Mesenchymal stem cell (in vitro differentiated cells and primary cell): ENCODE data around the gene SLC24A3.

Experiments used
- DNase-seq: peaks from one replicate; pipeline ENCODE4 v3.0.0-alpha.2; 2013
- H2AFZ ChIP-seq: one replicate; pipeline ENCODE4 v1.6.1; 2013; ENCODE audit warnings: low read depth, mild to moderate bottlenecking, control low read depth, inconsistent platforms, low read length, moderate library complexity
- H2AK5ac ChIP-seq: 2 replicates; pipeline ENCODE4 v1.6.1; 2013; ENCODE audit warnings: low read length, moderate library complexity, mild to moderate bottlenecking, inconsistent platforms; ENCODE audit not compliant: severe bottlenecking
- H2BK120ac ChIP-seq: one replicate; pipeline ENCODE4 v1.6.1; 2013; ENCODE audit warnings: low read depth, mild to moderate bottlenecking, inconsistent platforms, low read length, moderate library complexity
- H2BK12ac ChIP-seq, 2 experiments: one replicate each; pipeline ENCODE4 v1.6.1; 2013; ENCODE audit warnings: inconsistent platforms in 2 of 2, low read length in 2 of 2, mild to moderate bottlenecking in 2 of 2, moderate library complexity in 2 of 2, control low read depth in 1 of 2
- H2BK15ac ChIP-seq: one replicate; pipeline ENCODE4 v1.6.1; 2013; ENCODE audit warnings: mild to moderate bottlenecking, low read depth, inconsistent platforms; ENCODE audit not compliant: poor library complexity, severe bottlenecking
- H2BK5ac ChIP-seq: 2 replicates; pipeline ENCODE4 v1.6.1; 2013; ENCODE audit warnings: low read depth, mild to moderate bottlenecking, low read length, control low read depth, inconsistent platforms; ENCODE audit not compliant: poor library complexity, severe bottlenecking
- H3K14ac ChIP-seq, 2 experiments: one replicate each; pipeline ENCODE4 v1.6.1; 2013; ENCODE audit warnings: inconsistent platforms in 2 of 2, low read length in 2 of 2, control low read depth in 1 of 2, mild to moderate bottlenecking in 1 of 2, moderate library complexity in 1 of 2
- H3K18ac ChIP-seq, 2 experiments: one replicate each; pipeline ENCODE4 v1.6.1; 2013; ENCODE audit warnings: inconsistent platforms in 2 of 2, low read length in 2 of 2, control low read depth in 1 of 2, low read depth in 1 of 2, mild to moderate bottlenecking in 1 of 2
- H3K23ac ChIP-seq, 2 experiments: one replicate each; pipeline ENCODE4 v1.6.1; 2013; ENCODE audit warnings: inconsistent platforms in 2 of 2, low read length in 2 of 2, mild to moderate bottlenecking in 2 of 2, moderate library complexity in 2 of 2, control low read depth in 1 of 2
- H3K27ac ChIP-seq: 2 replicates; pipeline ENCODE4 v1.5.1; 2013; ENCODE audit warnings: mild to moderate bottlenecking, moderate library complexity, low read length, control low read depth, inconsistent platforms; ENCODE audit not compliant: poor library complexity, severe bottlenecking
- H3K27me3 ChIP-seq, 2 experiments: 2 replicates each; pipeline versions ENCODE4 v1.6.1 to v1.7.0; 2013; ENCODE audit warnings: low read length in 2 of 2, mild to moderate bottlenecking in 2 of 2, moderate library complexity in 2 of 2, control low read depth in 1 of 2, inconsistent platforms in 1 of 2; ENCODE audit not compliant: control insufficient read depth in 1 of 2, insufficient read depth in 1 of 2
- H3K36me3 ChIP-seq, 2 experiments: 2 replicates each; pipeline versions ENCODE4 v1.6.1 to v1.7.0; 2013; ENCODE audit warnings: low read length in 2 of 2, control low read depth in 1 of 2, inconsistent platforms in 1 of 2, low read depth in 1 of 2, mild to moderate bottlenecking in 1 of 2; ENCODE audit not compliant: insufficient read depth in 2 of 2, control insufficient read depth in 1 of 2
- H3K4ac ChIP-seq, 2 experiments: one replicate each; pipeline ENCODE4 v1.6.1; 2013; ENCODE audit warnings: inconsistent platforms in 2 of 2, low read length in 2 of 2, mild to moderate bottlenecking in 2 of 2, moderate library complexity in 2 of 2, control low read depth in 1 of 2, low read depth in 1 of 2
- H3K4me1 ChIP-seq: 2 replicates; pipeline ENCODE4 v1.6.1; 2013; ENCODE audit warnings: low read depth, low read length, control low read depth; ENCODE audit not compliant: control insufficient read depth, insufficient read depth
- H3K4me2 ChIP-seq: 2 replicates; pipeline ENCODE4 v1.6.1; 2013; ENCODE audit warnings: low read length, mild to moderate bottlenecking, inconsistent platforms; ENCODE audit not compliant: poor library complexity, severe bottlenecking
- H3K4me3 ChIP-seq, 2 experiments: 2 replicates each; pipeline versions ENCODE4 v1.5.1 to v1.7.0; 2013; ENCODE audit warnings: low read length in 2 of 2, mild to moderate bottlenecking in 2 of 2, control low read depth in 1 of 2, low read depth in 1 of 2; ENCODE audit not compliant: insufficient read depth in 1 of 2
- H3K79me1 ChIP-seq: replicated peaks from 2 replicates; pipeline ENCODE4 v1.6.1; 2013; ENCODE audit warnings: mild to moderate bottlenecking, control low read depth, low read length, inconsistent platforms; ENCODE audit not compliant: poor library complexity, severe bottlenecking
- H3K9ac ChIP-seq: 2 replicates; pipeline ENCODE4 v1.7.0; 2013; ENCODE audit warnings: mild to moderate bottlenecking, low read length, moderate library complexity
- H3K9me3 ChIP-seq: 2 replicates; pipeline ENCODE4 v1.7.0; 2013; ENCODE audit warnings: mild to moderate bottlenecking, low read length; ENCODE audit not compliant: control insufficient read depth
- H4K8ac ChIP-seq: one replicate; pipeline ENCODE4 v1.6.1; 2013; ENCODE audit warnings: inconsistent platforms, mild to moderate bottlenecking, low read length, moderate library complexity
- H4K91ac ChIP-seq: one replicate; pipeline ENCODE4 v1.6.1; 2013; ENCODE audit warnings: mild to moderate bottlenecking, low read length, inconsistent platforms
- WGBS: methylation state at CpG from one replicate; pipeline ENCODE4 v1.1.7; 2013; ENCODE audit warnings: mixed read lengths; 5-methylcytosine and 5-hydroxymethylcytosine counted together

Gene SLC24A3

DNA sequence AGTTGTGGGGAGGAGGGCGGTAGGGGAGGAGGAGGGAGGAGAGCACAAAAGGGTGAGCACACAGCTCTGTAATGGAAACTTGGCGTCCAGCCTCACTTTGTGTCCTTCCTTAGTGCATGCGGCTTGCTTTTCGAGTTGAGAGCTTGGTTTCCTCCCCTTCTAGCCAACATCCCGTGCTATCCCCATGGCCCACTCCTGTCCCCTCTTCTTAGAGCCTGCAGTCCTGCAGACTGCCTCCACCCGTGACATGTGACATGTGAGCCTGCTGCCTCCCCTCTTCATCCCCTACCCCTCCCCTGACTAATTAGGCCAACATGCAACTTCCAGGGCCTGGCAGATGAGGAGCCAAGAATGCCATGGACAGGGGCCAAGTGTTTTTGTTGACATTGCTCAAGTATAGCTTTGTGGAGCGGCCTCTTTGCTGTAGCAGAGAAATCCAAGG, 63.2 kb downstream of the SLC24A3 start:
- H4K8ac ChIP-seq = no peak overlapping the region
- H3K79me1 ChIP-seq = no peaks in the 10 kb centered on the region
- H3K9ac ChIP-seq = no peak overlapping the region
- H3K4me1 ChIP-seq = no peaks in the 10 kb centered on the region
- no peak overlapping the region for H3K14ac ChIP-seq
- H2BK5ac ChIP-seq = no peak overlapping the region
- H4K91ac ChIP-seq = no peak overlapping the region
- no peak overlapping the region for H3K27ac ChIP-seq
- H2BK12ac ChIP-seq = no peak overlapping the region
- no peak overlapping the region for H3K4me2 ChIP-seq
- no peaks in the 10 kb centered on the region for H3K36me3 ChIP-seq
- H3K4ac ChIP-seq = no peak overlapping the region
- H2BK15ac ChIP-seq = no peak overlapping the region
- H3K27me3 ChIP-seq = peaks cover 0 to 32% of the 10 kb centered on the region in 2 experiments
- DNase-seq = no peak
- no peak overlapping the region for H2AFZ ChIP-seq
- no peak overlapping the region for H3K4me3 ChIP-seq
- no peaks in the 10 kb centered on the region for H3K9me3 ChIP-seq
- H2BK120ac ChIP-seq = no peak overlapping the region
- H3K23ac ChIP-seq = no peak overlapping the region
- 76% methylated on average over 7 of the region's 7 CpGs for WGBS
- no peak overlapping the region for H3K18ac ChIP-seq
- no peak overlapping the region for H2AK5ac ChIP-seq

DNA sequence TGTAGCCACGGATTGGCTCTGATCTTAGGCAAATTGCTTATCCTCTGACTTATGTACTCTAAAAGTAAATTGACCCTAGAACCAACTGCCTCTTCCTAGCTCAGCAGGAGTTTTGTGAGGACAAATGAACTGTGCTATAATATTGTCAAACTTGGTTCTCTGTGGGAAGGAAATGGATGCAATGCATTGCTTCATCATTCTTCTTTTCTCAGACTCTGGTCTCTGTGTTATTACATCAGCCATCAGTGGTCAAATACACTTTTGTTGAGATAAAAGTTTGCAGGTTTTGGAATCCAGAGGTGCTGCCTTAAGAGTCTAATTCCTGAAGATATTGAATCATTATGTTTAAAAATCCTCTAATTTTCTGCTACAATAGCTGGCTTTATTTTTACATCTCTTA, 64.9 kb downstream of the SLC24A3 start:
- H3K4me1 ChIP-seq = no peaks in the 10 kb centered on the region
- H3K4ac ChIP-seq = no peak overlapping the region
- H3K18ac ChIP-seq = no peak overlapping the region
- DNase-seq = no peak
- no peak overlapping the region for H3K9ac ChIP-seq
- H3K79me1 ChIP-seq = no peaks in the 10 kb centered on the region
- WGBS = 70% methylated on average over 1 of the region's 1 CpG
- H2BK12ac ChIP-seq = no peak overlapping the region
- no peak overlapping the region for H4K91ac ChIP-seq
- H3K36me3 ChIP-seq = no peaks in the 10 kb centered on the region
- H4K8ac ChIP-seq = no peak overlapping the region
- peaks cover 0 to 30% of the 10 kb centered on the region in 2 experiments for H3K27me3 ChIP-seq
- no peak overlapping the region for H2AK5ac ChIP-seq
- H3K27ac ChIP-seq = no peak overlapping the region
- H2BK120ac ChIP-seq = no peak overlapping the region
- no peak overlapping the region for H3K14ac ChIP-seq
- no peaks in the 10 kb centered on the region for H3K9me3 ChIP-seq
- H3K4me2 ChIP-seq = no peak overlapping the region
- H2AFZ ChIP-seq = no peak overlapping the region
- no peak overlapping the region for H3K4me3 ChIP-seq
- no peak overlapping the region for H3K23ac ChIP-seq
- no peak overlapping the region for H2BK5ac ChIP-seq
- H2BK15ac ChIP-seq = no peak overlapping the region

GRCh38 chr20:19283490-19284025, 71.1 kb downstream of the SLC24A3 start:
- Histone ChIP-seq H4K8ac (no peak overlapping the region), H3K27ac (no peak overlapping the region), H3K9me3 (no peaks in the 10 kb centered on the region), H3K27me3 (peaks cover 0 to 7% of the 10 kb centered on the region in 2 experiments), H2BK12ac (no peak overlapping the region), H3K14ac (no peak overlapping the region), H2BK15ac (no peak overlapping the region), H3K4me2 (no peak overlapping the region), H3K4ac (no peak overlapping the region), H2AK5ac (no peak overlapping the region), H3K23ac (no peak overlapping the region), H3K9ac (no peak overlapping the region), H2BK5ac (no peak overlapping the region), H2BK120ac (no peak overlapping the region), H4K91ac (no peak overlapping the region), H3K18ac (no peak overlapping the region), H3K79me1 (no peaks in the 10 kb centered on the region), H3K4me1 (no peaks in the 10 kb centered on the region), H3K4me3 (no peak overlapping the region), H2AFZ (no peak overlapping the region), H3K36me3 (no peaks in the 10 kb centered on the region)
- no peak for DNase-seq
- 74% methylated on average over 6 of the region's 6 CpGs for WGBS

- Histone ChIP-seq H2AFZ (no peak overlapping the region), H3K9ac (no peak overlapping the region), H3K27me3 (peaks cover 0 to 7% of the 10 kb centered on the region in 2 experiments), H3K18ac (no peak overlapping the region), H3K4ac (no peak overlapping the region), H4K8ac (no peak overlapping the region), H2AK5ac (no peak overlapping the region), H3K79me1 (no peaks in the 10 kb centered on the region), H3K4me1 (no peaks in the 10 kb centered on the region), H3K14ac (no peak overlapping the region), H2BK15ac (no peak overlapping the region), H2BK5ac (no peak overlapping the region), H3K36me3 (no peaks in the 10 kb centered on the region), H3K4me3 (no peak overlapping the region), H3K4me2 (no peak overlapping the region), H3K23ac (no peak overlapping the region), H3K27ac (no peak overlapping the region), H4K91ac (no peak overlapping the region), H3K9me3 (no peaks in the 10 kb centered on the region), H2BK120ac (no peak overlapping the region), H2BK12ac (no peak overlapping the region)
- DNase-seq = no peak
- 26% methylated on average over 3 of the region's 3 CpGs for WGBS
Measured at GRCh38 chr20:19284400-19285178, 72.1 kb downstream of the SLC24A3 start.
